Activated B cell treated with CpG ODN at 0.5 μM for 24 hours (primary cell): ENCODE data around the gene IGF2R. TPM values are rescaled to one million over a fixed set of nuclear protein-coding genes. Genes with fewer than 3 reads are reported as not detected.

ENCODE experiments used
- ATAC-seq: fragments of 200-7000 bp; cut with Tn5 transposase; one replicate; pipeline ENCODE4 v1.10.0; 2021; ENCODE audit warnings: low read depth, mild to moderate bottlenecking, moderate library complexity
- CTCF ChIA-PET: fragments of 350-600 bp; sonication (Branson Sonifier 250); formaldehyde crosslinking; loops from one replicate; lab custom pipeline; 2021; ENCODE audit warnings: antibody characterized with exemption; lab: Charles Lee
- POLR2A ChIA-PET: fragments of 350-600 bp; sonication (Branson Sonifier 250); formaldehyde crosslinking; loops from one replicate; lab custom pipeline; 2021; ENCODE audit warnings: antibody characterized with exemption; lab: Charles Lee
- DNase-seq: peaks from one replicate; pipeline ENCODE4 v3.0.0; 2022
- H3K27ac Mint-ChIP-seq: one replicate; pipeline ENCODE4 v1.8.0; 2020; ENCODE audit warnings: mixed read lengths
- H3K27me3 Mint-ChIP-seq: one replicate; pipeline ENCODE4 v1.8.0; 2021; ENCODE audit warnings: mixed read lengths
- H3K36me3 Mint-ChIP-seq: one replicate; pipeline ENCODE4 v1.8.0; 2021; ENCODE audit warnings: low read depth, mixed read lengths
- H3K4me1 Mint-ChIP-seq: one replicate; pipeline ENCODE4 v1.8.0; 2021; ENCODE audit warnings: mixed read lengths
- H3K4me3 Mint-ChIP-seq: one replicate; pipeline ENCODE4 v1.8.0; 2020; ENCODE audit warnings: mild to moderate bottlenecking, mixed read lengths
- H3K9me3 Mint-ChIP-seq: one replicate; pipeline ENCODE4 v1.8.0; 2020; ENCODE audit warnings: mixed read lengths
- CTCF ChIP-seq: fragments of 200-600 bp; IDR thresholded peaks from one replicate; pipeline ENCODE4 v1.8.0; 2022; ENCODE audit warnings: antibody characterized with exemption, mild to moderate bottlenecking
- intact Hi-C: fragments of 100-400 bp; cut with micrococcal nuclease; formaldehyde crosslinking; loops from one replicate; pipeline ENCODE4 v1.15.1; 2024
- total RNA-seq: library from RNA; stranded (reverse); gene quantifications from 2 replicates; pipeline ENCODE4 v1.2.3, GENCODE V29; 2022

IGF2R gene
- total RNA-seq, 1 donor from 2014 or later = 79.5 TPM

- H3K9me3 Mint-ChIP-seq = no peaks in the 10 kb centered on the region
- no peak overlapping the region for H3K27ac Mint-ChIP-seq
- no peak for TF ChIP-seq CTCF
- H3K27me3 Mint-ChIP-seq = no peaks in the 10 kb centered on the region
- ChIA-PET POLR2A (no interaction called here), CTCF (no interaction called here)
- H3K4me1 Mint-ChIP-seq = no peaks in the 10 kb centered on the region
- peaks cover 96% of the 10 kb centered on the region for H3K36me3 Mint-ChIP-seq
- ATAC-seq = no peak
- no peak for DNase-seq
- intact Hi-C loops = no loop called here
- H3K4me3 Mint-ChIP-seq = no peak overlapping the region
These were observed 82.5 kb downstream of the IGF2R start for GRCh38 chr6:160051390-160051789.

GRCh38 chr6:160054271-160054670, 85.4 kb downstream of the IGF2R start:
- ChIA-PET POLR2A (no interaction called here), CTCF (no interaction called here)
- no peak for TF ChIP-seq CTCF
- DNase-seq = no peak
- Mint-ChIP-seq H3K9me3 (no peaks in the 10 kb centered on the region), H3K27me3 (no peaks in the 10 kb centered on the region), H3K27ac (no peak overlapping the region), H3K36me3 (peaks cover 95% of the 10 kb centered on the region), H3K4me3 (no peak overlapping the region), H3K4me1 (no peaks in the 10 kb centered on the region)
- intact Hi-C loops = no loop called here
- ATAC-seq = no peak

- ATAC-seq (no peak), DNase-seq (no peak)
- Mint-ChIP-seq H3K27ac (no peak overlapping the region), H3K4me3 (no peak overlapping the region), H3K36me3 (peaks cover 95% of the 10 kb centered on the region), H3K9me3 (no peaks in the 10 kb centered on the region), H3K27me3 (no peaks in the 10 kb centered on the region), H3K4me1 (no peaks in the 10 kb centered on the region)
- ChIA-PET POLR2A (no interaction called here), CTCF (no interaction called here)
- no peak for TF ChIP-seq CTCF
- intact Hi-C loops = no loop called here
These were observed 86.0 kb downstream of the IGF2R start for GRCh38 chr6:160054913-160055312.

- peaks cover 92% of the 10 kb centered on the region for H3K36me3 Mint-ChIP-seq
- DNase-seq (no peak), ATAC-seq (no peak)
- no peak for TF ChIP-seq CTCF
- intact Hi-C loops = no loop called here
- H3K27me3 Mint-ChIP-seq = no peaks in the 10 kb centered on the region
- CTCF ChIA-PET = no interaction called here
- H3K4me3 Mint-ChIP-seq = no peak overlapping the region
- H3K4me1 Mint-ChIP-seq = no peaks in the 10 kb centered on the region
- POLR2A ChIA-PET = no interaction called here
- H3K9me3 Mint-ChIP-seq = no peaks in the 10 kb centered on the region
- no peak overlapping the region for H3K27ac Mint-ChIP-seq
These were observed 86.5 kb downstream of the IGF2R start for GRCh38 chr6:160055378-160055777.

GRCh38 chr6:160055813-160056212, 86.9 kb downstream of the IGF2R start:
- ChIA-PET POLR2A (no interaction called here), CTCF (no interaction called here)
- Mint-ChIP-seq H3K9me3 (no peaks in the 10 kb centered on the region), H3K4me3 (no peak overlapping the region), H3K27ac (no peak overlapping the region), H3K36me3 (peaks cover 92% of the 10 kb centered on the region), H3K27me3 (no peaks in the 10 kb centered on the region), H3K4me1 (no peaks in the 10 kb centered on the region)
- intact Hi-C loops = no loop called here
- no peak for TF ChIP-seq CTCF
- ATAC-seq (no peak), DNase-seq (no peak)
